Mesodermal cell (in vitro differentiated cells): ENCODE measurements around the gene PVR. TPM values are rescaled to one million over a fixed set of nuclear protein-coding genes. Genes with fewer than 3 reads are reported as not detected.

Source experiments
- H3K27ac ChIP-seq: 2 replicates; pipeline ENCODE4 v1.7.0; 2013; ENCODE audit warnings: mild to moderate bottlenecking, low read depth, low read length, moderate library complexity; ENCODE audit not compliant: severe bottlenecking
- H3K36me3 ChIP-seq: 2 replicates; pipeline ENCODE4 v1.7.1; 2013; ENCODE audit warnings: mild to moderate bottlenecking, low read length, moderate library complexity; ENCODE audit not compliant: control insufficient read depth, insufficient read depth
- H3K4me1 ChIP-seq: one replicate; pipeline ENCODE4 v1.7.1; 2013; ENCODE audit warnings: mild to moderate bottlenecking, low read length; ENCODE audit not compliant: insufficient read depth, control insufficient read depth, poor library complexity, severe bottlenecking
- H3K4me3 ChIP-seq: 2 replicates; pipeline ENCODE4 v1.7.0; 2013; ENCODE audit warnings: low read length, control low read depth, mild to moderate bottlenecking; ENCODE audit not compliant: insufficient read depth, poor library complexity, severe bottlenecking; ENCODE audit errors: extremely low read depth
- H3K9me3 ChIP-seq: 2 replicates; pipeline ENCODE4 v1.7.1; 2013; ENCODE audit warnings: mild to moderate bottlenecking, low read length, moderate library complexity; ENCODE audit not compliant: control insufficient read depth
- WGBS, 2 experiments: methylation state at CpG; one replicate each; pipeline ENCODE4 v1.1.5; 2013; ENCODE audit warnings: missing lambda C conversion rate in 2 of 2; ENCODE audit not compliant: insufficient coverage in 2 of 2; 5-methylcytosine and 5-hydroxymethylcytosine counted together
- polyA plus RNA-seq, 2 experiments: library from polyadenylated mRNA; stranded (reverse); fragments of 50-300 nt; gene quantifications; one replicate each; pipeline ENCODE4 v1.2.3, GENCODE V29; 2013

PVR gene, protein sequence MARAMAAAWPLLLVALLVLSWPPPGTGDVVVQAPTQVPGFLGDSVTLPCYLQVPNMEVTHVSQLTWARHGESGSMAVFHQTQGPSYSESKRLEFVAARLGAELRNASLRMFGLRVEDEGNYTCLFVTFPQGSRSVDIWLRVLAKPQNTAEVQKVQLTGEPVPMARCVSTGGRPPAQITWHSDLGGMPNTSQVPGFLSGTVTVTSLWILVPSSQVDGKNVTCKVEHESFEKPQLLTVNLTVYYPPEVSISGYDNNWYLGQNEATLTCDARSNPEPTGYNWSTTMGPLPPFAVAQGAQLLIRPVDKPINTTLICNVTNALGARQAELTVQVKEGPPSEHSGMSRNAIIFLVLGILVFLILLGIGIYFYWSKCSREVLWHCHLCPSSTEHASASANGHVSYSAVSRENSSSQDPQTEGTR
- 24.3 TPM for polyA plus RNA-seq (2013, experiment 1 of 2)
- polyA plus RNA-seq (2013, experiment 2 of 2), result 25.3 TPM

DNA sequence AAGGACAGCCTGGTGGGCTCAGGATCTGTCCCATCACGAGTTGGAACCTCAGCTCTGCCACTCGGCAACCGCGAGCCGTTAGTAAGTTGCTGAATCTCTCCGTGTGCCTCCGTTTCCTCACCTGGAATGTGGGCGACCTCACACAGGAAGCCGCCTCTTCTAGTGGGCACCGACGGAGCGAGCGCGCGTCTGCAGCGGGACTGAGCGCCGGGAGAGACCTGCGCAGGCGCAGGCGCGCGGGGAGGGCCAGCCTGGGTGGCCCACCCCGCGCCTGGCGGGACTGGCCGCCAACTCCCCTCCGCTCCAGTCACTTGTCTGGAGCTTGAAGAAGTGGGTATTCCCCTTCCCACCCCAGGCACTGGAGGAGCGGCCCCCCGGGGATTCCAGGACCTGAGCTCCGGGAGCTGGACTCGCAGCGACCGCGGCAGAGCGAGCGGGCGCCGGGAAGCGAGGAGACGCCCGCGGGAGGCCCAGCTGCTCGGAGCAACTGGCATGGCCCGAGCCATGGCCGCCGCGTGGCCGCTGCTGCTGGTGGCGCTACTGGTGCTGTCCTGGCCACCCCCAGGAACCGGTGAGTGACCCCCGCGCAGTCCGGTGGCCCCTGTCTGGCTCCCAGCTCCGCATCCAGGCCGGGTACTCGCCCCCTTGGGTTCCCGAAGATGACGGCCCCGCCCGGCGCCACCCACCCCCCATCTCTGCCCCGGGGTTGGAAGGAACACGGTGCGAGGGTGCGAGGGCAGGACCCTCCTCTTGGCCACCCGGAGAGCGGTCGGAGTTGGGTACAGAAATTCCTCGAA, at the start of gene PVR:
Gene PVR (plus strand): TSS at position 306 of the 797 bp plus-strand sequence. CDS start 187 bp downstream, at position 493.
- Histone ChIP-seq H3K4me1 (no peaks in the 10 kb centered on the region), H3K9me3 (no peaks in the 10 kb centered on the region), H3K27ac (peak within 1 kb of the TSS; percentile 69), H3K36me3 (peaks cover 23% of the 10 kb centered on the region), H3K4me3 (peak within 1 kb of the TSS; percentile 81)
- WGBS, 2 experiments, result 1% methylated on average over 54 to 57 of the region's 70 CpGs

DNA sequence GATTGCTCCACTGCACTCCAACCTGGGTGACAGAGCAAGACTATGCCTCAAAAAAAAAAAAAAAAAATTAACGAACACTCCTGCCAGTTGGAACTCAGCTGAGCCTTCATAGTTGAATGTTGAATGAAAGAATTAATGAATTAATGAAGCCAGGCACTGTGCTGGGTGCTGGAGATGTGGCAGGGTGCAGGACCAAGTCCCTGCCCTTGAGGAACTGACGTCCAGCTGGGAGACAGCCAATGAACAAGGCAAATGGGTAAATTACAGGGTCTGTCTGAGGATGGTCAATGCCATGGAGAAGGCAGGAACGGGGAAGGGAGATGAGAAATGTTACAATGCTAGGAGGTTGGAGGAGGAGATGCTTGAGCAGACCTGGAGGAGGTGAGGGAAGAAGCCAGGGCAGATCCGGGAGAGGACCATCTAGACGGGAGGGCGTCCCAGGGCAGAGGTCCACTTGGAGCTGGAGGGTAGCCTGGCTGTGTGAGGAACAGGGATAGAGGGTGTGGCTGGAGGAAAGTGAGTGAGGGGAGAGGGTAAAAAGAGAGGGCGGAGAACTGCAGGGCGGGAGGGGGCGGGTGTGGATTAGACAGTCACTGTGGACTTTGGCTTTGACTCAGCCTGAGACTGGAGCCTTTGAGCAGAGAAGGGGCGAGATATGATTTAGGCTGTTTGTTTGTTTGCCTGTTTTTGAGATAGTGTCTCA, 47.1 kb upstream of the PVR start:
- peaks cover 5% of the 10 kb centered on the region for H3K9me3 ChIP-seq
- no peak overlapping the region for H3K27ac ChIP-seq
- H3K4me3 ChIP-seq, result no peak overlapping the region
- no peaks in the 10 kb centered on the region for H3K36me3 ChIP-seq
- H3K4me1 ChIP-seq, result peaks cover 5% of the 10 kb centered on the region
- WGBS, 2 experiments, result 86 to 92% methylated on average over 7 to 9 of the region's 10 CpGs

DNA sequence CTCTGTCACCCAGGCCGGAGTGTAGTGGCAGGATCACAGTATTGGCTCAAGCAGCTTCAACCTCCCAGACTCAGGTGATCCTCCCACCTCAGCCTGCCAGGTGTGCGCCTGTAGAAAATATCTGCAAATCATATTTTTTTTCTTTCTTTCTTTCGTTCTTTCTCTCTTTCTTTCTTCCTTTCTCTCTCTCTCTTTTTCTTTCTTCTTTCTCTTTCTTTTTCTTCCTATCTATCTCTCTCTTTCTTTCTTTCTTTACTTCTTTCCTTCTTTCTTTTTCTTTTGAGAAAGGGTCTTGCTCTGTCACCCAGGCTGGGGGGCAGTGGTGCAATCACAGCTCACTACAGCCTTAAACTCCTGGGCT, 46.6 kb upstream of the PVR start:
- no peaks in the 10 kb centered on the region for H3K36me3 ChIP-seq
- H3K9me3 ChIP-seq, result peaks cover 1% of the 10 kb centered on the region
- H3K4me1 ChIP-seq, result peaks cover 5% of the 10 kb centered on the region
- H3K27ac ChIP-seq, result no peak overlapping the region
- H3K4me3 ChIP-seq, result no peak overlapping the region
- WGBS, 2 experiments, result 92 to 94% methylated on average over 3 of the region's 3 CpGs

DNA sequence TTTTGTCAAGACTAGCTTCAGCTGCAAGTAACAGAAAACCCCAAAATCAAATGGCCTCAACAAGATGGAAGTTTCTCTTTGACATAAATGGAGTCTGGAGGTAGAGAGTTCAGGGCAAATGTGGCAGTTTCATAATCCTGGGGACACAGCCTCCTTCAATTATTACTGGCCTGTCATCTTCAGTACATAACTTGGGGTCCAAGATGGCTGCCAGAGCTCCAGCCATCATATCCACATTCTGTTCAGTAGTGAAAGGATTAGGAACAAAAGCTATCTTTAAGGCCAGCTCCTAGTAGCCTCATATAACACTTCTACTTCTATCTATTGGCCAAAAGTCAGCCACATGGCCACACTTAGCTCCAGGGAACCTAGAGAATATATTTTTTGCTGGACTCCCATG, 45.4 kb upstream of the PVR start:
- no peak overlapping the region for H3K4me3 ChIP-seq
- no peaks in the 10 kb centered on the region for H3K36me3 ChIP-seq
- peaks cover 5% of the 10 kb centered on the region for H3K4me1 ChIP-seq
- H3K27ac ChIP-seq, result no peak overlapping the region
- no peaks in the 10 kb centered on the region for H3K9me3 ChIP-seq

DNA sequence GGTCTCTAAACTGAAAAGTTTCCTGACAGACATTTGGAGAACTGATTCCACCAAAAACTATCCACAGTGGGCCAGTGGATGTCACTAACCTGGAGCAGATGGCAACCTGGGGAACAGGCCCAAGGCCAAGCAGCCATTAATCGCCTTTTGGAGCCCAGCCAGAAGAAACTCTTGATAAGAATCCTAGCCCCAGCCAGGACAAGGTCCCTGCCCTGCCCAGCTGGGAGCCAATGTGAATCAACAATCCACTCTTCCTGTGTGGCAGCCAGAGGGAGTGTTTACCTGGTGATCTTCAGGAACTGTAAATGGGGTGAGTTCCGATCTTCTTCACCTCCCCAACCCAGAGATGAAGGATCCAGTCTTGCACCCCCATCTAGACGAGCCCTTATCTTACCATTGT, 44.8 kb upstream of the PVR start:
- no peaks in the 10 kb centered on the region for H3K9me3 ChIP-seq
- peaks cover 2% of the 10 kb centered on the region for H3K4me1 ChIP-seq
- WGBS, 2 experiments, result 70 to 78% methylated on average over 1 of the region's 3 CpGs
- no peak overlapping the region for H3K4me3 ChIP-seq
- H3K36me3 ChIP-seq, result no peaks in the 10 kb centered on the region
- no peak overlapping the region for H3K27ac ChIP-seq

DNA sequence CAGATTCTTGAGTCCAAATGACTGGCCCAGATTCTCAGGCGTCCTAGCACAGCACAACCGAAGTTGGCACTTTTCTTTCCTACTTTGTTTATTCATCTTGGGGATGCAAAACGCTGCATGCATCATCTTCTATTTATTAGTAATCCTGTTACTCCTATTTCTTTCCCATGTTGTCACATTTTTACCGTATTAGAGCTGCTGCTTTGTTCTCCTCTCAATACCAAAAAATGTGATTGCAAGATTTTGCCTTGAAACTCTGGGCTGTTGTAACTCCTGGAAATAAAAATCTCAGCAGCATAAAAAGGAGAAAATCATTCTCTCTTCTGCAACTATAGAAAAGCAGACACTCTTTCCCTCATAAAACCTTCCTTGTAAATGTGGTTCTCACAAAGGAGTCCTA, 43.2 kb upstream of the PVR start:
- H3K27ac ChIP-seq, result no peak overlapping the region
- no peaks in the 10 kb centered on the region for H3K4me1 ChIP-seq
- H3K4me3 ChIP-seq, result no peak overlapping the region
- no peaks in the 10 kb centered on the region for H3K9me3 ChIP-seq
- 87 to 88% methylated on average over 4 of the region's 4 CpGs for WGBS, 2 experiments
- H3K36me3 ChIP-seq, result no peaks in the 10 kb centered on the region

DNA sequence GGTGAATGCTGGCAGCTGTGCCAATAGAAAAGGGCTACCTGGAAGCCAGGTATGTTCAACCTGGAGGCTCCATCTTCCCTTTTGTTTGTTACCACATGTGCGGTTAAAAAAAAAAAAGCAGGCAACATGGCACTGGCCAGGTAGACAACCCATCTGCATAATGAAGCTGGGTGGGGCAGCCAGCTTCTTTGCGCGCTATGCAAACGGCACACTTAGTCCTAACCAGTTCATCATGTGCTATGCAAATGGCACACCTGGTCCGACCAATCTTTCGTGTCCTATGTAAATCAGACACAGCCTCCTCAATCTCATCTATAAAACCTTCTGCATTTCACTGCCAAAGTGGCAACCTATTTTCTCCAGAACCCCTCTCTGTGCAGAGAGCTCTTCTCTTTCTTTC, 41.6 kb upstream of the PVR start:
- Histone ChIP-seq H3K4me1 (no peaks in the 10 kb centered on the region), H3K9me3 (no peaks in the 10 kb centered on the region), H3K4me3 (no peak overlapping the region), H3K36me3 (no peaks in the 10 kb centered on the region), H3K27ac (no peak overlapping the region)
- 82 to 92% methylated on average over 6 of the region's 6 CpGs for WGBS, 2 experiments

DNA sequence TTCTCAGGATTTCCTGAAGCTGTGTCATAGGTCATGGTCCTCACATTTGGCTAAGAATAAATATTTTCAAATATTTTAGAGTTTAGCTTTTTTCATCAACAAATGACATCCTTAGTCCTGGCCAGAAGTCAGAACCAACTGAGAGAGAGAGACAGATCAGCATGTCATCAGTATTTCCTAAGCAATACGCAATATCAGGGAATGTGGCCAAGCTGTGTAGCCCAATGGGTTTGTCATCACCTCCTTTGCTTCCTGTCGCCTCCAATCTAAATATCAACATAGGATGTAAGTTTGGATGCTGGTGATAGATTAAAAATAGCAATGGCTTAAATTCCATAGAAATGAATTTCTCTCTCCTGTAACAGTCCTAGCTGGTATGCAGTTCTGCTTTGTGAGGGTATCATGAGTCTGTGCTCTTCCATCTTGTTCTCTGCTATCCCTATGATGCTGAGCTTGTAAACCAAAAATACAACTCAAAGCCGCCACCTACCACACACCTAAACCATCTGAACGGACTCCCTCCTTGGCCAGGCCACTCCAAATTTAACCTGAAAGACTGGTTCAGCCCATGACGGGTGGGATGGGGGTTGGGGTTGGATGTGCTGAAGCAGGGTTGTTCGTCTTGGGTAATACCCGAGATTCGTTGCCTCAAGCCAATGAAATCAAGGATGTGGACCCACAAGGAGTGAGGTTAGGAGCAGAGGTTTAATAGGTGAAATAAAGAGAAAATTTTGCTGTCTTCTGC, 40.3 kb upstream of the PVR start:
- H3K9me3 ChIP-seq, result no peaks in the 10 kb centered on the region
- H3K36me3 ChIP-seq, result no peaks in the 10 kb centered on the region
- WGBS, 2 experiments, result 89 to 92% methylated on average over 4 of the region's 8 CpGs

DNA sequence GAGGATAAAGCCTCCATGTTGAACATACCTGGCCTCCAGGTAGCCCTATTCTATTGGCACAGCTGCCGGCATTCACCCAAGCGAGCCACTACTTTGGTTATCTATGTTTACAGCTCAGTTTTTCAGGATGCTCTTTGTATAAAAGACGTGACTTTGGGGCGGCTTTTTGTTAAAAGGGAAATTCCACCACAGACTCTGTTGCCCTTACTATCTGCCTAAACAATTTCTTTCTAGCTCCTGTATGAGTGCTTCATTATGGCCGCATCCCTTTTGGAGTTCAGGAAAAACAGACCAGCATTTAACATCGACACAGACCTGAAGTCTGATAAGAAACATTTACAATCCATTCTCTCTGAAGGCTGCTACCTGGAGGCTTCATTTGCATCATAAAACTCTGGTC, 39.5 kb upstream of the PVR start:
- 79 to 80% methylated on average over 6 of the region's 6 CpGs for WGBS, 2 experiments
- no peaks in the 10 kb centered on the region for H3K36me3 ChIP-seq
- no peak overlapping the region for H3K27ac ChIP-seq
- H3K4me3 ChIP-seq, result no peak overlapping the region
- H3K9me3 ChIP-seq, result no peaks in the 10 kb centered on the region
- no peaks in the 10 kb centered on the region for H3K4me1 ChIP-seq

More for the DNA sequence above, 40.3 kb upstream of the PVR start:
- Histone ChIP-seq H3K4me3 (no peak overlapping the region), H3K4me1 (no peaks in the 10 kb centered on the region), H3K27ac (no peak overlapping the region)

DNA sequence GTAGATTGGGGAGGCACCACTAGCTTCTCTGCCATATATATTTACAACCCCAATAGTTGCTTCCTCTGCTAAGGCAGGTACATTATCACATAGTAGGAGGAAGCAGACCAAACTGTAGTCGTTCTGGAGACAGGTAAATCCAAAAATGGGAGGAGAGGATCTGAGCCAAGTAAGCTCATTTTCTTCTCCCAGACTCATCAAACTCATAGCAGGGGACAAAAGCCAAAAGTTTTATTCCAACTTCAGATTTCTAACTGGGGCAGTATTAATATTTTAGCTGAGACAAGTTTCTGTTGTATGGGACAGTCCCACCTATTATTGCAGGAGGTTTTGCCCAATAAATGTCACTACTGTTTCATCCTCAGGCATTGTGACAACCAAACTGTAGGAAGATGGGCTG, 38.2 kb upstream of the PVR start:
- Histone ChIP-seq H3K36me3 (no peaks in the 10 kb centered on the region), H3K27ac (no peak overlapping the region), H3K4me3 (no peak overlapping the region), H3K4me1 (no peaks in the 10 kb centered on the region), H3K9me3 (no peaks in the 10 kb centered on the region)
- no CpG with 5 or more reads among the region's 1 CpG for WGBS, 2 experiments
